Measurements from ENCODE around the gene RET.

Gene RET

GRCh38 chr10:43108951-43109350 lies 32.1 kb downstream of the RET start:
- Histone ChIP-seq H3K9me3 (ENCODE audit: low read depth, low read length) (no peaks in the 10 kb centered on the region), H3K27ac (no peak overlapping the region), H3K4me3 (no peak overlapping the region), H3K36me3 (ENCODE audit: insufficient read depth, low read length) (no peaks in the 10 kb centered on the region), H3K9ac (ENCODE audit: insufficient read length) (no peak overlapping the region)
- no peak for DNase-seq (ENCODE audit: low read depth, low spot score)
- TF ChIP-seq EZH2 (IDR thresholded peaks at IDR 0.05), result no peak

GRCh38 chr10:43109671-43110249 lies 32.9 kb downstream of the RET start:
- no peak overlapping the region for H3K27ac ChIP-seq
- no peak overlapping the region for H3K4me3 ChIP-seq
- no peak for DNase-seq (ENCODE audit: low read depth, low spot score)
- H3K9ac ChIP-seq (ENCODE audit: insufficient read length), result no peak overlapping the region
- no peaks in the 10 kb centered on the region for H3K36me3 ChIP-seq (ENCODE audit: insufficient read depth, low read length)
- TF ChIP-seq FOXP2 (optimal IDR thresholded peaks at IDR 0.05; ENCODE audit: control extremely low read depth, extremely low read length, insufficient read depth) (no peak), POLR2AphosphoS5 (IDR thresholded peaks at IDR 0.05; ENCODE audit: borderline replicate concordance, low read depth, low read length) (no peak), EZH2 (IDR thresholded peaks at IDR 0.05) (no peak)
- no peaks in the 10 kb centered on the region for H3K9me3 ChIP-seq (ENCODE audit: low read depth, low read length)

GRCh38 chr10:43110338-43111071 lies 33.6 kb downstream of the RET start:
- Histone ChIP-seq H3K9ac (ENCODE audit: insufficient read length) (no peak overlapping the region), H3K36me3 (ENCODE audit: insufficient read depth, low read length) (no peaks in the 10 kb centered on the region), H3K9me3 (ENCODE audit: low read depth, low read length) (no peaks in the 10 kb centered on the region), H3K4me3 (no peak overlapping the region), H3K27ac (no peak overlapping the region)
- TF ChIP-seq EZH2 (IDR thresholded peaks at IDR 0.05) (no peak), POLR2AphosphoS5 (IDR thresholded peaks at IDR 0.05; ENCODE audit: borderline replicate concordance, low read depth, low read length) (no peak), FOXP2 (optimal IDR thresholded peaks at IDR 0.05; ENCODE audit: control extremely low read depth, extremely low read length, insufficient read depth) (no peak)
- DNase-seq (ENCODE audit: low read depth, low spot score), result no peak

- H3K27ac ChIP-seq, result no peak overlapping the region
- no peak overlapping the region for H3K9ac ChIP-seq (ENCODE audit: insufficient read length)
- H3K9me3 ChIP-seq (ENCODE audit: low read depth, low read length), result no peaks in the 10 kb centered on the region
- DNase-seq (ENCODE audit: low read depth, low spot score), result no peak
- H3K36me3 ChIP-seq (ENCODE audit: insufficient read depth, low read length), result no peaks in the 10 kb centered on the region
- TF ChIP-seq EZH2 (IDR thresholded peaks at IDR 0.05) (no peak), FOXP2 (optimal IDR thresholded peaks at IDR 0.05; ENCODE audit: control extremely low read depth, extremely low read length, insufficient read depth) (no peak), POLR2AphosphoS5 (IDR thresholded peaks at IDR 0.05; ENCODE audit: borderline replicate concordance, low read depth, low read length) (no peak)
- H3K4me3 ChIP-seq, result no peak overlapping the region
Observed at GRCh38 chr10:43111101-43111500, 34.2 kb downstream of the RET start.

GRCh38 chr10:43111921-43112607 lies 35.2 kb downstream of the RET start:
- Histone ChIP-seq H3K9me3 (ENCODE audit: low read depth, low read length) (no peaks in the 10 kb centered on the region), H3K4me3 (no peak overlapping the region), H3K27ac (no peak overlapping the region), H3K9ac (ENCODE audit: insufficient read length) (no peak overlapping the region), H3K36me3 (ENCODE audit: insufficient read depth, low read length) (no peaks in the 10 kb centered on the region)
- DNase-seq (ENCODE audit: low read depth, low spot score), result no peak
- TF ChIP-seq POLR2AphosphoS5 (IDR thresholded peaks at IDR 0.05; ENCODE audit: borderline replicate concordance, low read depth, low read length) (no peak), EZH2 (IDR thresholded peaks at IDR 0.05) (no peak), FOXP2 (optimal IDR thresholded peaks at IDR 0.05; ENCODE audit: control extremely low read depth, extremely low read length, insufficient read depth) (no peak)

GRCh38 chr10:43112608-43112961 lies 35.7 kb downstream of the RET start:
- TF ChIP-seq POLR2AphosphoS5 (IDR thresholded peaks at IDR 0.05; ENCODE audit: borderline replicate concordance, low read depth, low read length), result no peak
- TF ChIP-seq EZH2 (IDR thresholded peaks at IDR 0.05), result no peak
- TF ChIP-seq FOXP2 (optimal IDR thresholded peaks at IDR 0.05; ENCODE audit: control extremely low read depth, extremely low read length, insufficient read depth), result no peak
- DNase-seq (ENCODE audit: low read depth, low spot score), result no peak
- no peak overlapping the region for H3K9ac ChIP-seq (ENCODE audit: insufficient read length)
- no peaks in the 10 kb centered on the region for H3K9me3 ChIP-seq (ENCODE audit: low read depth, low read length)
- H3K36me3 ChIP-seq (ENCODE audit: insufficient read depth, low read length), result no peaks in the 10 kb centered on the region
- H3K27ac ChIP-seq, result no peak overlapping the region
- no peak overlapping the region for H3K4me3 ChIP-seq

- Histone ChIP-seq H3K9ac (ENCODE audit: insufficient read length) (no peak overlapping the region), H3K9me3 (ENCODE audit: low read depth, low read length) (no peaks in the 10 kb centered on the region), H3K27ac (no peak overlapping the region), H3K4me3 (no peak overlapping the region), H3K36me3 (ENCODE audit: insufficient read depth, low read length) (no peaks in the 10 kb centered on the region)
- TF ChIP-seq FOXP2 (optimal IDR thresholded peaks at IDR 0.05; ENCODE audit: control extremely low read depth, extremely low read length, insufficient read depth) (no peak), EZH2 (IDR thresholded peaks at IDR 0.05) (no peak), POLR2AphosphoS5 (IDR thresholded peaks at IDR 0.05; ENCODE audit: borderline replicate concordance, low read depth, low read length) (no peak)
- no peak for DNase-seq (ENCODE audit: low read depth, low spot score)
Observed at GRCh38 chr10:43113201-43114087, 36.6 kb downstream of the RET start.
